Pancreas (tissue), 10 donors: Measurements from ENCODE around the gene STK11IP. TPM values are rescaled to one million over a fixed set of nuclear protein-coding genes. Genes with fewer than 3 reads are reported as not detected.

ENCODE experiments used
- ATAC-seq, 4 donors: fragments of 200-7000 bp; cut with Tn5 transposase; one replicate each; pipeline versions ENCODE4 v1.8.0 to v1.9.1; 2020; ENCODE audit warnings: mild to moderate bottlenecking in 4 of 4, moderate library complexity in 4 of 4
- DNase-seq, 6 donors: peaks; one replicate each; pipeline ENCODE4 v3.0.0-alpha.2; 2020
- FAIRE-seq: peaks from 2 replicates; lab custom pipeline; 2012; peaks lifted over from hg19 to GRCh38; lab: Jason Lieb, UNC
- H3K27ac ChIP-seq, 4 donors: fragments of 200-600 bp; sonication (generic); 1 replicate in 3 of 4; 2 replicates in 1 of 4; pipeline versions ENCODE4 v1.5.0 to v1.8.0; 2020
- H3K27me3 ChIP-seq, 4 donors: fragments of 200-600 bp; one replicate each; pipeline ENCODE4 v1.8.0; 2021
- H3K36me3 ChIP-seq, 3 donors: fragments of 200-600 bp; sonication (generic) in 1 of 3; one replicate each; pipeline versions ENCODE4 v1.5.0 to v1.8.0; 2020 to 2021
- H3K4me1 ChIP-seq, 3 donors: fragments of 200-600 bp; one replicate each; pipeline ENCODE4 v1.8.0; 2021
- H3K4me3 ChIP-seq, 4 donors: fragments of 200-600 bp; sonication (generic) in 2 of 4; one replicate each; pipeline versions ENCODE4 v1.5.0 to v1.8.0; 2020 to 2021
- H3K9me3 ChIP-seq, 4 donors: fragments of 200-600 bp; one replicate each; pipeline ENCODE4 v1.8.0; 2021
- WGBS, 2 donors: extraction: QIAGEN DNeasy Blood & Tissue Kit; methylation state at CpG; one replicate each; pipeline ENCODE4 v1.1.7; 2013; 5-methylcytosine and 5-hydroxymethylcytosine counted together
- intact Hi-C, 3 donors: fragments of 100-400 bp; cut with DNase I; formaldehyde crosslinking; loops; one replicate each; pipeline versions ENCODE4 v1.11.1 to v1.14.2; 2022
- polyA plus RNA-seq, 2 donors: library from polyadenylated mRNA; stranded (reverse); fragments of 200-250 nt; gene quantifications; one replicate each; pipeline ENCODE4 v1.2.3, GENCODE V29; 2013
- total RNA-seq, 6 donors: library from RNA; stranded (reverse); fragmentation: NEBNext Ultra II Directional in 4 of 6; extraction: Animal tissue kit (Norgen Biotek cat#: 25700) in 4 of 6; gene quantifications; one replicate each; pipeline versions ENCODE4 v1.2.1 to v1.2.4, GENCODE V29; 2021 to 2023
- TF ChIP-seq, protein P1 (sequence below), 4 donors: fragments of 200-600 bp; sonication (generic) in 3 of 4; IDR thresholded peaks; one replicate each; pipeline versions ENCODE4 v1.5.0 to v1.8.0; 2021; ENCODE audit warnings: antibody characterized with exemption in 4 of 4
- donor health status: healthy with polysubstance abuse.
- donor health status: DM: no; HTN: no; CAD: no; lungs with moderate emphysema.
- donor health status: DM: no; HTN: no; CAD: no.
- donor health status: control.
- donor health status: control.
- donor health status: Bipolar disorder and iron deficiency.
- donor health status: DM: yes; HTN: yes; CAD: no.
- donor health status: DM: no; HTN: no; CAD: no.
- donor health status: DM: no; HTN: no; CAD: no.
- donor health status: DM: yes; HTN: yes; CAD: no.

The STK11IP gene
- total and polyA plus RNA-seq, 8 donors = 9.0 to 43.8 (median 13.7) TPM

DNA sequence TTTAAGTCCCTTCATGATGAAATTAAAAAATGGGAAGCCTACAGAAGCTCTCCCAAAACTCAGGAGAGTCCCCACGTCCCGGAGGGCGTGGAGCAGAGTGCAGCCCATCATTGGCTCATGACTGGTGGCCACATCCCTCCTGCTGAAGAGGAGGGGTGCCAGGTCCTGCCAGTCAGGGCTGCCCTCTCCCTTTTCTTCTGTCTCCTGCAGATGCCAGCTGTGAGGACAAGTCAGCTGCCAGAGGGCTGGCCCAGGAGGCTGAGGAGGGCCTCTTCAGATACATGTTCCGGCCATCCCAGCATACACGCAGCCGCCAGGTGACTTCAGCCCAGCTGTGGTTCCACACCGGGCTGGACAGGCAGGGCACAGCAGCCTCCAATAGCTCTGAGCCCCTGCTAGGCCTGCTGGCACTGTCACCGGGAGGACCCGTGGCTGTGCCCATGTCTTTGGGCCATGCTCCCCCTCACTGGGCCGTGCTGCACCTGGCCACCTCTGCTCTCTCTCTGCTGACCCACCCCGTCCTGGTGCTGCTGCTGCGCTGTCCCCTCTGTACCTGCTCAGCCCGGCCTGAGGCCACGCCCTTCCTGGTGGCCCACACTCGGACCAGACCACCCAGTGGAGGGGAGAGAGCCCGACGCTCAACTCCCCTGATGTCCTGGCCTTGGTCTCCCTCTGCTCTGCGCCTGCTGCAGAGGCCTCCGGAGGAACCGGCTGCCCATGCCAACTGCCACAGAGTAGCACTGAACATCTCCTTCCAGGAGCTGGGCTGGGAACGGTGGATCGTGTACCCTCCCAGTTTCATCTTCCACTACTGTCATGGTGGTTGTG lies 23.0 kb upstream of the STK11IP start:
- peak in 2 of 6 donors; percentile 11 to 72 for DNase-seq

GRCh38 chr2:219575566-219576504 lies 21.8 kb upstream of the STK11IP start:
- WGBS, 2 donors = 61 to 68% methylated on average over 6 of the region's 6 CpGs
- intact Hi-C loops = no loop called here
- TF ChIP-seq, protein P1, sequence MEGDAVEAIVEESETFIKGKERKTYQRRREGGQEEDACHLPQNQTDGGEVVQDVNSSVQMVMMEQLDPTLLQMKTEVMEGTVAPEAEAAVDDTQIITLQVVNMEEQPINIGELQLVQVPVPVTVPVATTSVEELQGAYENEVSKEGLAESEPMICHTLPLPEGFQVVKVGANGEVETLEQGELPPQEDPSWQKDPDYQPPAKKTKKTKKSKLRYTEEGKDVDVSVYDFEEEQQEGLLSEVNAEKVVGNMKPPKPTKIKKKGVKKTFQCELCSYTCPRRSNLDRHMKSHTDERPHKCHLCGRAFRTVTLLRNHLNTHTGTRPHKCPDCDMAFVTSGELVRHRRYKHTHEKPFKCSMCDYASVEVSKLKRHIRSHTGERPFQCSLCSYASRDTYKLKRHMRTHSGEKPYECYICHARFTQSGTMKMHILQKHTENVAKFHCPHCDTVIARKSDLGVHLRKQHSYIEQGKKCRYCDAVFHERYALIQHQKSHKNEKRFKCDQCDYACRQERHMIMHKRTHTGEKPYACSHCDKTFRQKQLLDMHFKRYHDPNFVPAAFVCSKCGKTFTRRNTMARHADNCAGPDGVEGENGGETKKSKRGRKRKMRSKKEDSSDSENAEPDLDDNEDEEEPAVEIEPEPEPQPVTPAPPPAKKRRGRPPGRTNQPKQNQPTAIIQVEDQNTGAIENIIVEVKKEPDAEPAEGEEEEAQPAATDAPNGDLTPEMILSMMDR (IDR thresholded peaks at IDR 0.05) = no peak
- DNase-seq (peak in 1 of 6 donors; percentile 64), FAIRE-seq (no peak), ATAC-seq (no peak)
- Histone ChIP-seq H3K27ac (no peak overlapping the region), H3K36me3 (no peaks in the 10 kb centered on the region), H3K4me3 (no peak overlapping the region), H3K9me3 (no peaks in the 10 kb centered on the region), H3K27me3 (no peaks in the 10 kb centered on the region), H3K4me1 (peaks cover 0 to 10% (median 0%) of the 10 kb centered on the region in 3 donors)

More for the DNA sequence above, 23.0 kb upstream of the STK11IP start:
- TF ChIP-seq, protein P1 (IDR thresholded peaks at IDR 0.05) = no peak
- Histone ChIP-seq H3K4me3 (no peak overlapping the region), H3K9me3 (no peaks in the 10 kb centered on the region), H3K27me3 (no peaks in the 10 kb centered on the region), H3K36me3 (no peaks in the 10 kb centered on the region), H3K4me1 (peaks cover 4 to 10% (median 4%) of the 10 kb centered on the region in 3 donors), H3K27ac (no peak overlapping the region)
- ATAC-seq = no peak
- no peak for FAIRE-seq
- 90 to 92% methylated on average over 22 of the region's 22 CpGs for WGBS, 2 donors
- intact Hi-C loops = no loop called here

DNA sequence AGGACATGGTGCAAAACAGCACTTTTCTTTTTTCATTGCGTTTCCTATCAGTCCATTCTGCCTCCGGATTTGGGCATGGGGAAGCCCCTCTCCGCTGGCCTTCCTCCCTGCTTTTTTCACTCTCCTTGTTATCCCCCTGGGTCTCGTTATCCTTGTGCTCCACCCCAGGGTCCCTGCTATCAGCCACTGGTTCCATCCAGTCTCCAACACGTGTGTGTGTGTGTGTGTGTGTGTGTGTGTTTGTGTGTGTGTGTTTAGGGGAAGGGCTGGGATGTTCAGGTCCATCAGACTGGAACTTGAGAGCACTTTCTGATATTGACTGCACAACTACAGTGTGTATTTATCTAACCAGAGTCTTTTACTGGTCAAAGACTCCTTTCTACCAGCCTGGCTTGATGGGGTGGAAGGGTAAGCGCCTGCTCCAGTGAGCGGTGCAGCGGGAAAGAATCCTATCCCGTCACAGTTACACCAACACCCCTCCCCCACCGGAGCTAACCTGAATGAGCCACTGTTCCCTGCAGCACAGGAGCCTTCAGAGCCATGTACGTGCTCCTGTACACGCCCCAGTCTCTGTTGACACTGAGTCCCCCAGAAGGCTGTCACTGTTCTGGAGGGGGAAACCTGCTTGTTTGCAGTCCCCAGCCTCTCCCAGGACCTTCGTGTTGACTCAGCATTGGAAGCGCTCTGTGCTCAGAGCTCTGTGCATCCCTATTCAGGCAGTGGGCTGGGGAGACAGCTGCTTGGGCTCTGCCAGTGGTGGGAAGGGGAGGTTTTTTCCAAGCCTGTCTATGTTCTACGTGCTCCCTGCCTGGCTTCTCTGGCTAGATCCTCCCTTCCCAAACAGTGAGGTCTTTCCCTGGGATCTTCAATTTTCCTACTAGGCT lies 20.9 kb upstream of the STK11IP start:
- Histone ChIP-seq H3K27me3 (no peaks in the 10 kb centered on the region), H3K9me3 (no peaks in the 10 kb centered on the region), H3K36me3 (no peaks in the 10 kb centered on the region), H3K27ac (no peak overlapping the region), H3K4me3 (no peak overlapping the region), H3K4me1 (peaks cover 0 to 10% (median 0%) of the 10 kb centered on the region in 3 donors)
- FAIRE-seq = no peak
- peak in 2 of 6 donors; percentile 51 to 65 for DNase-seq
- intact Hi-C loops = no loop called here
- WGBS, 2 donors = 46 to 50% methylated on average over 15 of the region's 15 CpGs
- ATAC-seq = peak in 3 of 4 donors; percentile 32 to 52 (median 46)
- TF ChIP-seq, protein P1 (IDR thresholded peaks at IDR 0.05) = no peak

- no peaks in the 10 kb centered on the region for H3K27me3 ChIP-seq
- intact Hi-C loops = no loop called here
- H3K4me3 ChIP-seq = no peak overlapping the region
- no peaks in the 10 kb centered on the region for H3K9me3 ChIP-seq
- DNase-seq = no peak
- ATAC-seq = no peak
- H3K4me1 ChIP-seq = peaks cover 0 to 4% (median 0%) of the 10 kb centered on the region in 3 donors
- FAIRE-seq = no peak
- H3K36me3 ChIP-seq = no peaks in the 10 kb centered on the region
- TF ChIP-seq, protein P1 (IDR thresholded peaks at IDR 0.05) = no peak
- no peak overlapping the region for H3K27ac ChIP-seq
- WGBS, 2 donors = 81 to 84% methylated on average over 8 of the region's 8 CpGs
Observed at GRCh38 chr2:219578811-219579613, 18.6 kb upstream of the STK11IP start.
